Measurements from ENCODE around the gene WWOX.
"Not testable (repeated sequence)": the region's sequence is repeated elsewhere in the genome, so short reads cannot be mapped to it uniquely, and the experiment has no call there.

The WWOX gene

GRCh38 chr16:78684655-78685375 is 585.4 kb downstream of the WWOX start:
- no peak for DNase-seq (ENCODE audit: low read depth in 2 of 2)

GRCh38 chr16:78686601-78687000 is 587.1 kb downstream of the WWOX start:
- DNase-seq (ENCODE audit: low read depth in 2 of 2): no peak

GRCh38 chr16:78689028-78689427 is 589.6 kb downstream of the WWOX start:
- DNase-seq (ENCODE audit: low read depth in 2 of 2): no peak

GRCh38 chr16:78689536-78689935 is 590.1 kb downstream of the WWOX start:
- DNase-seq (ENCODE audit: low read depth in 2 of 2): no peak

GRCh38 chr16:78690510-78690909 is 591.1 kb downstream of the WWOX start:
- no peak for DNase-seq (ENCODE audit: low read depth in 2 of 2)

- DNase-seq (ENCODE audit: low read depth in 2 of 2): not testable (repeated sequence)
Observed at GRCh38 chr16:78691746-78692145, 592.3 kb downstream of the WWOX start.

GRCh38 chr16:78693496-78693895 is 594.0 kb downstream of the WWOX start:
- DNase-seq (ENCODE audit: low read depth in 2 of 2): no peak

- no peak for DNase-seq (ENCODE audit: low read depth in 2 of 2)
Observed at GRCh38 chr16:78694414-78694813, 595.0 kb downstream of the WWOX start.

GRCh38 chr16:78695391-78695790 is 595.9 kb downstream of the WWOX start:
- DNase-seq (ENCODE audit: low read depth in 2 of 2): no peak

- no peak for DNase-seq (ENCODE audit: low read depth in 2 of 2)
Observed at GRCh38 chr16:78696797-78697196, 597.3 kb downstream of the WWOX start.

GRCh38 chr16:78697426-78697825 is 598.0 kb downstream of the WWOX start:
- DNase-seq (ENCODE audit: low read depth in 2 of 2): no peak

GRCh38 chr16:78703936-78704335 is 604.5 kb downstream of the WWOX start:
- no peak for DNase-seq (ENCODE audit: low read depth in 2 of 2)

GRCh38 chr16:78704416-78704815 is 605.0 kb downstream of the WWOX start:
- no peak for DNase-seq (ENCODE audit: low read depth in 2 of 2)

GRCh38 chr16:78705694-78706093 is 606.2 kb downstream of the WWOX start:
- DNase-seq (ENCODE audit: low read depth in 2 of 2): no peak

- no peak for DNase-seq (ENCODE audit: low read depth in 2 of 2)
Observed at GRCh38 chr16:78706637-78707036, 607.2 kb downstream of the WWOX start.

GRCh38 chr16:78709137-78709884 is 609.9 kb downstream of the WWOX start:
- DNase-seq (ENCODE audit: low read depth in 2 of 2): no peak

- DNase-seq (ENCODE audit: low read depth in 2 of 2): no peak
Observed at GRCh38 chr16:78715106-78715505, 615.7 kb downstream of the WWOX start.

GRCh38 chr16:78715673-78716072 is 616.2 kb downstream of the WWOX start:
- no peak for DNase-seq (ENCODE audit: low read depth in 2 of 2)

- DNase-seq (ENCODE audit: low read depth in 2 of 2): no peak
Observed at GRCh38 chr16:78718141-78718540, 618.7 kb downstream of the WWOX start.

- no peak for DNase-seq (ENCODE audit: low read depth in 2 of 2)
Observed at GRCh38 chr16:78720416-78720815, 621.0 kb downstream of the WWOX start.

- no peak for DNase-seq (ENCODE audit: low read depth in 2 of 2)
Observed at GRCh38 chr16:78727536-78727935, 628.1 kb downstream of the WWOX start.

- no peak for DNase-seq (ENCODE audit: low read depth in 2 of 2)
Observed at GRCh38 chr16:78729687-78730086, 630.2 kb downstream of the WWOX start.

- no peak for DNase-seq (ENCODE audit: low read depth in 2 of 2)
Observed at GRCh38 chr16:78731785-78732184, 632.3 kb downstream of the WWOX start.

Data from activated CD8-positive, alpha-beta memory T cell treated with anti-CD3 and anti-CD28 coated beads for 4 hours (primary cell).